Activated naive CD8-positive, alpha-beta T cell treated with anti-CD3 and anti-CD28 coated beads, Interleukin-2, amount 10 ng/mL, durations not matched to agents 7 days and 5 days (primary cell): ENCODE measurements around the gene C1QC. TPM values are rescaled to one million over a fixed set of nuclear protein-coding genes. Genes with fewer than 3 reads are reported as not detected.

Experiments used
- ATAC-seq: fragments of 150-1000 bp; cut with Tn5 transposase; one replicate; pipeline ENCODE4 v1.10.0; 2021; ENCODE audit warnings: low read depth, moderate library complexity
- POLR2A ChIA-PET: fragments of 350-600 bp; sonication (Branson Sonifier 250); formaldehyde crosslinking; loops from one replicate; lab custom pipeline; 2021; ENCODE audit warnings: antibody characterized with exemption; lab: Charles Lee
- DNase-seq: peaks from one replicate; pipeline ENCODE4 v3.0.0; 2021
- H3K27ac Mint-ChIP-seq: one replicate; pipeline ENCODE4 v1.8.0; 2022; ENCODE audit warnings: mild to moderate bottlenecking, mixed read lengths
- H3K27me3 Mint-ChIP-seq: one replicate; pipeline ENCODE4 v1.8.0; 2022; ENCODE audit warnings: mild to moderate bottlenecking, moderate library complexity, mixed read lengths
- H3K36me3 Mint-ChIP-seq: one replicate; pipeline ENCODE4 v1.8.0; 2021; ENCODE audit warnings: mild to moderate bottlenecking, mixed read lengths
- H3K4me1 Mint-ChIP-seq: one replicate; pipeline ENCODE4 v1.8.0; 2021; ENCODE audit warnings: mixed read lengths
- H3K4me3 Mint-ChIP-seq: one replicate; pipeline ENCODE4 v1.8.0; 2022; ENCODE audit warnings: mild to moderate bottlenecking, moderate library complexity, mixed read lengths
- H3K9me3 Mint-ChIP-seq: one replicate; pipeline ENCODE4 v1.8.0; 2021; ENCODE audit warnings: mixed read lengths
- total RNA-seq, 2 experiments: library from RNA; stranded (reverse); gene quantifications; one replicate each; pipeline ENCODE4 v1.2.3, GENCODE V29; 2021

Gene C1QC
- total RNA-seq, 2 experiments from 2014 or later = 1.3 to 1.7 TPM

GRCh38 chr1:22627331-22627730, 16.1 kb upstream of the C1QC start:
- Mint-ChIP-seq H3K27me3 (peaks cover 29% of the 10 kb centered on the region), H3K36me3 (no peaks in the 10 kb centered on the region), H3K9me3 (no peaks in the 10 kb centered on the region), H3K4me1 (no peaks in the 10 kb centered on the region), H3K27ac (no peak overlapping the region), H3K4me3 (no peak overlapping the region)
- ATAC-seq = no peak
- POLR2A ChIA-PET = no interaction called here
- DNase-seq = no peak

GRCh38 chr1:22628698-22629444, 14.6 kb upstream of the C1QC start:
- H3K27ac Mint-ChIP-seq = no peak overlapping the region
- no peak for ATAC-seq
- H3K4me3 Mint-ChIP-seq = no peak overlapping the region
- POLR2A ChIA-PET = no interaction called here
- DNase-seq = no peak
- H3K27me3 Mint-ChIP-seq = peaks cover 35% of the 10 kb centered on the region
- H3K36me3 Mint-ChIP-seq = no peaks in the 10 kb centered on the region
- H3K4me1 Mint-ChIP-seq = no peaks in the 10 kb centered on the region
- no peaks in the 10 kb centered on the region for H3K9me3 Mint-ChIP-seq

- Mint-ChIP-seq H3K36me3 (no peaks in the 10 kb centered on the region), H3K4me1 (no peaks in the 10 kb centered on the region), H3K9me3 (no peaks in the 10 kb centered on the region), H3K4me3 (no peak overlapping the region), H3K27ac (no peak overlapping the region), H3K27me3 (peaks cover 32% of the 10 kb centered on the region)
- ATAC-seq (no peak), DNase-seq (no peak)
- POLR2A ChIA-PET = no interaction called here
Measured at GRCh38 chr1:22629886-22630285, 13.5 kb upstream of the C1QC start.

- H3K4me1 Mint-ChIP-seq = no peaks in the 10 kb centered on the region
- POLR2A ChIA-PET = no interaction called here
- H3K4me3 Mint-ChIP-seq = no peak overlapping the region
- peaks cover 22% of the 10 kb centered on the region for H3K27me3 Mint-ChIP-seq
- DNase-seq (no peak), ATAC-seq (no peak)
- H3K36me3 Mint-ChIP-seq = no peaks in the 10 kb centered on the region
- no peak overlapping the region for H3K27ac Mint-ChIP-seq
- no peaks in the 10 kb centered on the region for H3K9me3 Mint-ChIP-seq
Measured at GRCh38 chr1:22633697-22634463, 9.6 kb upstream of the C1QC start.

GRCh38 chr1:22635436-22635835, 8.0 kb upstream of the C1QC start:
- H3K27ac Mint-ChIP-seq = no peak overlapping the region
- POLR2A ChIA-PET = interaction anchor here (0.6 to 0.7 kb wide), 2 partner anchors 79 to 114 kb away, joined by 3 to 4 read pairs; no protein-coding TSS in a partner anchor

GRCh38 chr1:22636353-22636752, 7.1 kb upstream of the C1QC start, which contains the start of gene C1QA:
C1QA (plus strand) TSS chr1:22636628; CDS start chr1:22637617, 989 bp downstream.
- Mint-ChIP-seq H3K9me3 (no peaks in the 10 kb centered on the region), H3K36me3 (no peaks in the 10 kb centered on the region), H3K4me3 (no peak within 1 kb of the TSS), H3K27me3 (peaks cover 7% of the 10 kb centered on the region), H3K4me1 (no peaks in the 10 kb centered on the region), H3K27ac (no peak within 1 kb of the TSS)
- DNase-seq (no peak), ATAC-seq (no peak)
- POLR2A ChIA-PET = interaction anchor here (0.6 kb wide), 1 partner anchor 255 kb away, joined by 7 read pairs; no protein-coding TSS in a partner anchor

More at GRCh38 chr1:22635436-22635835, 8.0 kb upstream of the C1QC start:
- peaks cover 14% of the 10 kb centered on the region for H3K27me3 Mint-ChIP-seq
- ATAC-seq = no peak
- no peaks in the 10 kb centered on the region for H3K4me1 Mint-ChIP-seq
- H3K4me3 Mint-ChIP-seq = no peak overlapping the region
- no peaks in the 10 kb centered on the region for H3K9me3 Mint-ChIP-seq
- H3K36me3 Mint-ChIP-seq = no peaks in the 10 kb centered on the region
- DNase-seq = no peak

- POLR2A ChIA-PET = interaction anchor here (0.6 kb wide), 1 partner anchor 255 kb away, joined by 7 read pairs; no protein-coding TSS in a partner anchor
- no peaks in the 10 kb centered on the region for H3K4me1 Mint-ChIP-seq
- H3K27me3 Mint-ChIP-seq = peaks cover 7% of the 10 kb centered on the region
Measured at GRCh38 chr1:22636927-22637326, 6.5 kb upstream of the C1QC start.

GRCh38 chr1:22637907-22638445, 5.5 kb upstream of the C1QC start:
- peaks cover 2% of the 10 kb centered on the region for H3K27me3 Mint-ChIP-seq
- no peaks in the 10 kb centered on the region for H3K36me3 Mint-ChIP-seq
- no peaks in the 10 kb centered on the region for H3K4me1 Mint-ChIP-seq
- no peak for DNase-seq
- no peak overlapping the region for H3K27ac Mint-ChIP-seq
- POLR2A ChIA-PET = no interaction called here
- no peaks in the 10 kb centered on the region for H3K9me3 Mint-ChIP-seq
- H3K4me3 Mint-ChIP-seq = no peak overlapping the region
- ATAC-seq = no peak

More at GRCh38 chr1:22636927-22637326, 6.5 kb upstream of the C1QC start:
- Mint-ChIP-seq H3K4me3 (no peak overlapping the region), H3K9me3 (no peaks in the 10 kb centered on the region), H3K27ac (no peak overlapping the region), H3K36me3 (no peaks in the 10 kb centered on the region)
- ATAC-seq (no peak), DNase-seq (no peak)

- H3K4me1 Mint-ChIP-seq = no peaks in the 10 kb centered on the region
- no peaks in the 10 kb centered on the region for H3K36me3 Mint-ChIP-seq
- ATAC-seq (no peak), DNase-seq (no peak)
- POLR2A ChIA-PET = no interaction called here
- H3K27me3 Mint-ChIP-seq = peaks cover under 1% of the 10 kb centered on the region
- no peaks in the 10 kb centered on the region for H3K9me3 Mint-ChIP-seq
- H3K4me3 Mint-ChIP-seq = no peak overlapping the region
- H3K27ac Mint-ChIP-seq = no peak overlapping the region
Measured at GRCh38 chr1:22638476-22639234, 4.8 kb upstream of the C1QC start.

GRCh38 chr1:22639286-22639685, 4.1 kb upstream of the C1QC start:
- no peak for DNase-seq
- Mint-ChIP-seq H3K27me3 (no peaks in the 10 kb centered on the region), H3K9me3 (no peaks in the 10 kb centered on the region), H3K4me3 (no peak overlapping the region), H3K36me3 (no peaks in the 10 kb centered on the region), H3K27ac (no peak overlapping the region), H3K4me1 (no peaks in the 10 kb centered on the region)
- POLR2A ChIA-PET = no interaction called here
- no peak for ATAC-seq

GRCh38 chr1:22641247-22641646, 2.2 kb upstream of the C1QC start:
- Mint-ChIP-seq H3K4me3 (no peak overlapping the region), H3K27ac (no peak overlapping the region), H3K4me1 (peaks cover 1% of the 10 kb centered on the region), H3K27me3 (no peaks in the 10 kb centered on the region), H3K9me3 (no peaks in the 10 kb centered on the region), H3K36me3 (no peaks in the 10 kb centered on the region)
- ATAC-seq (no peak), DNase-seq (no peak)
- POLR2A ChIA-PET = no interaction called here

- Mint-ChIP-seq H3K27ac (no peak overlapping the region), H3K36me3 (no peaks in the 10 kb centered on the region), H3K4me3 (no peak overlapping the region), H3K27me3 (no peaks in the 10 kb centered on the region), H3K4me1 (peaks cover 1% of the 10 kb centered on the region), H3K9me3 (no peaks in the 10 kb centered on the region)
- POLR2A ChIA-PET = no interaction called here
- ATAC-seq (peak; percentile 70), DNase-seq (peak; percentile 80)
Measured at GRCh38 chr1:22641906-22642636, 1.4 kb upstream of the C1QC start.
